LNCAP (cell line): ENCODE results near the gene ACAT1.

ENCODE experiments used
- CTCF ChIP-seq: fragments of 450-650 bp; IDR thresholded peaks from 2 replicates; pipeline ENCODE4 v1.5.1; 2017; ENCODE audit warnings: mild to moderate bottlenecking

ACAT1 gene

GRCh38 chr11:108121274-108122155 is at the start of gene ACAT1:
Gene ACAT1, plus strand, starts transcription at chr11:108121567. Its CDS starts 40 bp downstream, at chr11:108121607.
- TF ChIP-seq CTCF, result no peak

GRCh38 chr11:108084811-108085210 is 36.6 kb upstream of the ACAT1 start:
- no peak for TF ChIP-seq CTCF

GRCh38 chr11:108085672-108086071 is 35.7 kb upstream of the ACAT1 start:
- no peak for TF ChIP-seq CTCF

- no peak for TF ChIP-seq CTCF
These were observed 29.2 kb upstream of the ACAT1 start for GRCh38 chr11:108092134-108092533.

- TF ChIP-seq CTCF, result no peak
These were observed 28.1 kb upstream of the ACAT1 start for GRCh38 chr11:108093128-108093904.

GRCh38 chr11:108097179-108097578 is 24.2 kb upstream of the ACAT1 start:
- no peak for TF ChIP-seq CTCF

- TF ChIP-seq CTCF, result no peak
These were observed 20.1 kb upstream of the ACAT1 start for GRCh38 chr11:108101090-108101775.
